ENCODE data around the gene GAB4. TPM values are rescaled to one million over a fixed set of nuclear protein-coding genes. Genes with fewer than 3 reads are reported as not detected.

The GAB4 gene
- total and polyA plus RNA-seq, 2 donors (not counting 3 experiments of a cell fraction or from before 2014, with no cell fraction given), result not detected

DNA sequence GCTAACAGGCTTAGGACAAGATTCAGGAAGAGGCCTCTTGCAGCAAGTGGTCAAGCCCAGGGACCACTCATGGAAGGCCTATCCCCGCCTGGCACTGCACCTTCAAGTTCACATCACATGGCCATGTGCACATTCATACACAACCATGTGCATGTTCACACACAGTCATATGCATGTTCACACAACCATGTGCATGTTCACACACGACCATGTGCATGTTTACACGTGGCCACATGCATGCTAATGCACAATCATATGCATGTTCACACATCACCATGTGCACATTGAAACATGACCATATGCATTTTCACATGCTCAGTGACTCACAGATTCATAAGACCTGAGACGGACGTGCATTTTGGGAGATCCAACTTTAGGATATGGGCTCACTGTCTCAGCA is 48.0 kb upstream of the GAB4 start:
- no peak overlapping the region for H3K27ac ChIP-seq (ENCODE audit: insufficient read depth, low read depth, low read length)
- no peaks in the 10 kb centered on the region for H3K4me1 ChIP-seq (ENCODE audit: control insufficient read depth, extremely low read depth, insufficient read depth, low read length)
- no TSS peak for BruUV-seq (replicated peaks)
- H3K79me2 ChIP-seq (ENCODE audit: control insufficient read depth, insufficient read depth, low read length), result no peaks in the 10 kb centered on the region
- TF ChIP-seq JUN (IDR thresholded peaks at IDR 0.05; ENCODE audit: borderline replicate concordance, insufficient read depth, insufficient read length, low read depth) (no peak), POLR2AphosphoS5 (IDR thresholded peaks at IDR 0.05; ENCODE audit: insufficient read depth, low read depth, low read length) (no peak), FOS (IDR thresholded peaks at IDR 0.05; ENCODE audit: borderline replicate concordance, insufficient read depth, low read length) (no peak)
- TF ChIP-seq, protein P1, sequence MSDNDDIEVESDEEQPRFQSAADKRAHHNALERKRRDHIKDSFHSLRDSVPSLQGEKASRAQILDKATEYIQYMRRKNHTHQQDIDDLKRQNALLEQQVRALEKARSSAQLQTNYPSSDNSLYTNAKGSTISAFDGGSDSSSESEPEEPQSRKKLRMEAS (IDR thresholded peaks at IDR 0.05; ENCODE audit: insufficient read depth, insufficient read length), result peak; percentile 79
- H3K9ac ChIP-seq (replicated peaks; ENCODE audit: extremely low read depth, insufficient read depth, low read length), result no peak overlapping the region
- peaks cover 0 to 7% of the 10 kb centered on the region in 2 experiments for H3K27me3 ChIP-seq (ENCODE audit: control insufficient read depth in 2 of 2, insufficient read depth in 2 of 2, low read length in 2 of 2)
- H3K36me3 ChIP-seq (ENCODE audit: control insufficient read depth in 2 of 2, extremely low read depth in 1 of 2, insufficient read depth in 2 of 2, low read length in 2 of 2), result no peaks in the 10 kb centered on the region
- POLR2A ChIA-PET, result no interaction called here
- dilution Hi-C loops (cut with MboI; ENCODE audit: extremely low pct_ligation_motif_present, low sequenced_read_pairs), result no loop called here
- intact Hi-C loops (cut with micrococcal nuclease), result no loop called here
- H3K4me2 ChIP-seq (ENCODE audit: insufficient read depth, low read length), result no peak overlapping the region
- H3K4me3 ChIP-seq (replicated peaks in 1 of 3; ENCODE audit: insufficient read depth in 1 of 3, low read depth in 1 of 3, low read length in 3 of 3), result no peak overlapping the region
- no peaks in the 10 kb centered on the region for H4K20me1 ChIP-seq (replicated peaks; ENCODE audit: control insufficient read depth, extremely low read depth, insufficient read depth, low read length)
- no peaks in the 10 kb centered on the region for H3K9me3 ChIP-seq (replicated peaks; ENCODE audit: control insufficient read depth, insufficient read depth, low read length)
- no peak for FAIRE-seq
- H3K9me1 ChIP-seq (replicated peaks; ENCODE audit: control insufficient read depth, extremely low read depth, insufficient read depth, low read length), result no peaks in the 10 kb centered on the region
- no peak overlapping the region for H2AFZ ChIP-seq (ENCODE audit: low read depth, low read length)
- CTCF ChIA-PET, result interaction anchor here (3.1 kb wide), 1 partner anchor 138 kb away, joined by 130 read pairs; no protein-coding TSS in a partner anchor
- no peak for DNase-seq (ENCODE audit: low read depth, low spot score)

DNA sequence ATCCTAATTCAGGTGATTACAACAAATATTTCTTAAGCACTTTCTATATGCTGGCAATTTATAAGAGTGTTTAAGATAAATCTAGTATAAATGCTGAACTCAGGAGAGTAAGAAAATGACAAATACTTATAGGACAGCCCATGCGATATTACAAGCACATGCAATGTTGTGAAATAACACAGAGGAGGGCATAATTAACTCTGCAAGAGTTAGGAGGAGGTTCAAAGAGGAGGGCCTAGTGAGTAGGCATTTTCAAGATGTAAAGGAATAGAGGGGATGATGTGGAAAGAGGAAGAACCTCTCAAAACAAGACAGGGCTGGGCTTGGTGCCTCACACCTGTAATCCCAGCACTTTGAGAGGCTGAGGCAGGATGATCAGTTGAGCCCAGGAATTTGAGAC is 39.6 kb upstream of the GAB4 start:
- Histone ChIP-seq H3K9me1 (replicated peaks; ENCODE audit: control insufficient read depth, extremely low read depth, insufficient read depth, low read length) (no peaks in the 10 kb centered on the region), H3K79me2 (ENCODE audit: control insufficient read depth, insufficient read depth, low read length) (no peaks in the 10 kb centered on the region), H4K20me1 (replicated peaks; ENCODE audit: control insufficient read depth, extremely low read depth, insufficient read depth, low read length) (no peaks in the 10 kb centered on the region), H3K9me3 (replicated peaks; ENCODE audit: control insufficient read depth, insufficient read depth, low read length) (no peaks in the 10 kb centered on the region), H3K36me3 (ENCODE audit: control insufficient read depth in 2 of 2, extremely low read depth in 1 of 2, insufficient read depth in 2 of 2, low read length in 2 of 2) (no peaks in the 10 kb centered on the region), H3K27me3 (ENCODE audit: control insufficient read depth in 2 of 2, insufficient read depth in 2 of 2, low read length in 2 of 2) (no peaks in the 10 kb centered on the region), H3K27ac (ENCODE audit: insufficient read depth, low read depth, low read length) (no peak overlapping the region), H3K4me3 (replicated peaks in 1 of 3; ENCODE audit: insufficient read depth in 1 of 3, low read depth in 1 of 3, low read length in 3 of 3) (no peak overlapping the region), H3K4me2 (ENCODE audit: insufficient read depth, low read length) (no peak overlapping the region), H3K4me1 (ENCODE audit: control insufficient read depth, extremely low read depth, insufficient read depth, low read length) (no peaks in the 10 kb centered on the region), H2AFZ (ENCODE audit: low read depth, low read length) (no peak overlapping the region), H3K9ac (replicated peaks; ENCODE audit: extremely low read depth, insufficient read depth, low read length) (no peak overlapping the region)
- dilution Hi-C loops (cut with MboI; ENCODE audit: extremely low pct_ligation_motif_present, low sequenced_read_pairs), result no loop called here
- DNase-seq (ENCODE audit: low read depth, low spot score) (no peak), FAIRE-seq (no peak)
- intact Hi-C loops (cut with micrococcal nuclease), result no loop called here
- POLR2A ChIA-PET, result no interaction called here
- TF ChIP-seq MYC (IDR thresholded peaks at IDR 0.05; ENCODE audit: low read depth, low read length) (no peak), FOS (IDR thresholded peaks at IDR 0.05; ENCODE audit: borderline replicate concordance, insufficient read depth, low read length) (no peak), EZH2 (IDR thresholded peaks at IDR 0.05; ENCODE audit: borderline replicate concordance, low read depth, low read length, severe bottlenecking) (no peak), POLR2AphosphoS5 (IDR thresholded peaks at IDR 0.05; ENCODE audit: insufficient read depth, low read depth, low read length) (no peak), POLR2A (IDR thresholded peaks at IDR 0.05; ENCODE audit: low read depth, low read length) (no peak), JUN (IDR thresholded peaks at IDR 0.05; ENCODE audit: borderline replicate concordance, insufficient read depth, insufficient read length, low read depth) (no peak), GATA2 (IDR thresholded peaks at IDR 0.05; ENCODE audit: insufficient read depth, insufficient read length, low read depth, low read length) (no peak)
- TF ChIP-seq, protein P2, sequence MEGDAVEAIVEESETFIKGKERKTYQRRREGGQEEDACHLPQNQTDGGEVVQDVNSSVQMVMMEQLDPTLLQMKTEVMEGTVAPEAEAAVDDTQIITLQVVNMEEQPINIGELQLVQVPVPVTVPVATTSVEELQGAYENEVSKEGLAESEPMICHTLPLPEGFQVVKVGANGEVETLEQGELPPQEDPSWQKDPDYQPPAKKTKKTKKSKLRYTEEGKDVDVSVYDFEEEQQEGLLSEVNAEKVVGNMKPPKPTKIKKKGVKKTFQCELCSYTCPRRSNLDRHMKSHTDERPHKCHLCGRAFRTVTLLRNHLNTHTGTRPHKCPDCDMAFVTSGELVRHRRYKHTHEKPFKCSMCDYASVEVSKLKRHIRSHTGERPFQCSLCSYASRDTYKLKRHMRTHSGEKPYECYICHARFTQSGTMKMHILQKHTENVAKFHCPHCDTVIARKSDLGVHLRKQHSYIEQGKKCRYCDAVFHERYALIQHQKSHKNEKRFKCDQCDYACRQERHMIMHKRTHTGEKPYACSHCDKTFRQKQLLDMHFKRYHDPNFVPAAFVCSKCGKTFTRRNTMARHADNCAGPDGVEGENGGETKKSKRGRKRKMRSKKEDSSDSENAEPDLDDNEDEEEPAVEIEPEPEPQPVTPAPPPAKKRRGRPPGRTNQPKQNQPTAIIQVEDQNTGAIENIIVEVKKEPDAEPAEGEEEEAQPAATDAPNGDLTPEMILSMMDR (IDR thresholded peaks at IDR 0.05; ENCODE audit: extremely low read depth in 1 of 2, insufficient read depth in 1 of 2, low read depth in 1 of 2, low read length in 2 of 2), result no peak
- TF ChIP-seq, protein P1 (IDR thresholded peaks at IDR 0.05; ENCODE audit: insufficient read depth, insufficient read length), result no peak
- CTCF ChIA-PET, result interaction anchor here (2.8 kb wide), 1 partner anchor 10 kb away, joined by 13 read pairs; no protein-coding TSS in a partner anchor
- no TSS peak for BruUV-seq (replicated peaks)
